Stimulated activated CD4-positive, alpha-beta T cell treated with anti-CD3 and anti-CD28 coated beads, TNF-alpha, amount 100 ng/mL, for 48 hours (primary cell): ENCODE results near the gene CHST5.
A peak's percentile ranks its signal among the peaks of the same experiment; 100 is the strongest.
"Not testable (repeated sequence)": the region's sequence is repeated elsewhere in the genome, so short reads cannot be mapped to it uniquely, and the experiment has no call there.

ENCODE experiments used
- DNase-seq, 3 donors: peaks; one replicate each; pipeline ENCODE4 v3.0.0-alpha.2; 2020; ENCODE audit warnings: low read depth in 3 of 3

Gene CHST5

DNA sequence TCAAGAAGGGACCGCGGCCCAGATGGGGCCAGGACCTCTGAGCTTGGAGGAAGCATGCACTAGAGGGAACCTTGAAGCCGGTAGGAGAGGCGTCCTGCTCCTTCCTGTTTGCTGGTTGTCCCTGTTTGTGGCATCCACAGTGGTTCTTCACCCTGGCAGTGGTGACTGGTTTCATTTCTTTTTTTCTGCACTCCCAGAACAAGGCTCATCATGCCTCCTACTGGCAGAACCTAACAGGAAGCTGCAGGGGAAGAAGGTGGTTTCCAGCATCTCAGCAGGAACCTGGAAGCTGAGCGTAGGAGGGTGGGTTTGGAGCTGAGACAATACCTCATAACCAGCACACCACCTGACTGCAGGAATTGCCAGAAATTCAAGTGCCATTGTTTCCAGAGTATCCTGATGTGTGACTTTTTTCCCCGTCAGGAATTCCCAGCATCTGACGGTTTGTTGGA lies 14.3 kb upstream of the CHST5 start:
- DNase-seq = peak in 1 of 3 donors; percentile 3

- not testable (repeated sequence) for DNase-seq
Observed at GRCh38 chr16:75548456-75548855, 12.5 kb upstream of the CHST5 start.

- no peak for DNase-seq
Observed at GRCh38 chr16:75546293-75546692, 10.4 kb upstream of the CHST5 start.

DNA sequence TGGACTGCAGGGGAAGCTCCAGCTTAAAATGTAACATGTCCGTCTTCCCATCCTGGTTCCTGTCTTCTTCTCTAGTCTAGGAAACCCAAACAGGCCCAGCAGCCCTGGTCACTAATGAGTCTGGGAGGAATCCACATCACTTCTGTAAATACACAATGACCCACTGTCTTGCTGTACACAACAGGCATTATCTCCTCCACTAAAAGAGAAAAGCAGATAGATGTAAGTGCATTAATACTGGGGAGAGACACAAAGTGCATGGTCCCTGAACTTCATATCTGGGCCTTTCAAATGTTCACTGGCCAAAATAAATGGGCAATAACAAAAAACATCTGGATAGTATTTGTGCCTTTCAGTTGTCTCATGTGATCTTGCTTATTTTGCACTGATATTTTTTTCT lies 10.0 kb upstream of the CHST5 start:
- not testable (repeated sequence) for DNase-seq

DNA sequence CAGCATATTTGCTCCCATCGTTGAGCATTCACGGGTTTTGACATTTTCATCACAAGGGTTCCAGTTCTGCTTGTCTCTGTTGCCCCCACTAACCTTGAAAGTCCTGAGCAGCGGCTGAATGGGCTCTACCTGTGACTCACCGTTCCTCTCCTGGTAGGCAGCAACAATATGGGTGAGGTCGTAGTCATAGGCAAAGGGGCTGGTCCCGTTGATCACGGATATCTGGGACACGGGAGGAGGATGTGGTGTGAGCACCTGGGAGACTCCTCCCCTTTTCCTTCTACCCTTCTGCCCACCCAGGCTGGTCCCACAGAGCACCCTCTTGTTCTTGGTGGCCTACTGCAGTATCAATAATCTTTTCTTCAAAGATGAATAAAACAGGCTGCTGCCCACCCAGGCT lies 6.6 kb upstream of the CHST5 start:
- DNase-seq = not testable (repeated sequence)

DNA sequence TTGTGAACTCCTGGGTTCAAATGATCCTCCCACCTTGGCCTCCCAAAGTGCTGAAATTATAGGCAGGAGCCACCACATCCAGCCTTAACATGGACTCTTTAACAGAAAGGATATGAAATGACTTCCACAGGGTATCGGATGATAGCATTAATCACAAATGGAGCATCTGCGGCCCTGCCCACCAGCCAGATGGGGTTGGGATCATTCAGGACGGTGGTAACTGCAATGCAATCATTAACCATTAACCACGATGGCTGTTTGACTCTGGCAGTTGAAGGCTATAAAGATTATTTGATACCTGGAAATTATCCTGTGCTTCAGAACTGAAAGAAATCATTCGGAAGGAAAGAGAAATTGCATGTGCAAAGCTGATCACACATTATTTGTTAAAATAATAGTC lies 5.3 kb upstream of the CHST5 start:
- no peak for DNase-seq

DNA sequence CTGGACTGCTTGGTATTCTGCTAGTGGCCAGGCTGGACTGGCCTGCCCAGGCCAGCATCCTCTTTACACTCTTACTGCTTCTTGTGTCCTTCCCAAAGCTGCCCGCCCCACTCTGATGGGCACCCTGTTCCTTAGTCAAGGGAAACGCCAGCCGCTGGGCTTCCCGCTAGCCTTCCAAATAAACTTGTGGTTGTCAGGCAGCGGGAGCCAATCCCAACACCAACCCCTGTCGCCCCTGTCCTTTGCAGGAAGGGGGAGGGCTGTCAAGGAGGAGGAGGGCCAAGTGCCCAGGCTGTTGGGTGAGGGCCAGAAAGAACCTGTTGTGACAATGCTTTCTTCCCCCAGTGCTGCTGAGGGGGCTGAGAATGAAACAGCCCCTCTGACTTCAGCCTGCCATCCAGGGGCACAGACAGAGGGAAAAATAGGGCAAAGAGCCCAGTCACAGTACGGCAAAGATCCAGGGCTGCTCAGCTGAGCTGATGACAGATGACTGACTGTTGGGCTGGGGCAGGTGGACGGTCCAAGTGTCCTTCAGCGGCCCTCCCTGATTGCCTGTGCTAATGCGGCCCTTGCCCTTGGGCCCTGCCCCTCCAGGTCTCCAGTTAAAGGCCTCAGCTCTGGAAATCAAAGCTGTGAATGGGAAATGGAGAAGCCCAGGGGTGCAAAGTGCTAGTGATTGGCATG lies 3.1 kb upstream of the CHST5 start:
- DNase-seq = not testable (repeated sequence)

DNA sequence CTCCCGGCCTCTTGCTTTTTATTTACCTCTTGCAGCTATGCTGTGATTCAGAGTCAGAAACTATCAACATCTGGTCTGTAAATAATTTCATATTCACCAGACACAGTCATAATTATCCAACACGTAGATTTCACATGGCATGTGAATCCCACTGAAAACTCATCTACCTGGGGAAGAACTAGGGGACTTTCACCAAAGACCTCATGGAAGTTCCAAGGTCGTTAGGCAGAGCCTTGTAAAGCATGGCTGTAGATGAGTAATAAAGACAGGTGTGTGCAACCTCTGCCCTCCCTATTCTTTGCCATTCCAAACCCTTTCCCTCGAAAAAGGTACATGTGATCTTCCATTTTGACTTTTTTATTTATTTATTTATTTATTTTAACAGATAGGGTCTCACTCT lies 1.9 kb upstream of the CHST5 start:
- no peak for DNase-seq

DNA sequence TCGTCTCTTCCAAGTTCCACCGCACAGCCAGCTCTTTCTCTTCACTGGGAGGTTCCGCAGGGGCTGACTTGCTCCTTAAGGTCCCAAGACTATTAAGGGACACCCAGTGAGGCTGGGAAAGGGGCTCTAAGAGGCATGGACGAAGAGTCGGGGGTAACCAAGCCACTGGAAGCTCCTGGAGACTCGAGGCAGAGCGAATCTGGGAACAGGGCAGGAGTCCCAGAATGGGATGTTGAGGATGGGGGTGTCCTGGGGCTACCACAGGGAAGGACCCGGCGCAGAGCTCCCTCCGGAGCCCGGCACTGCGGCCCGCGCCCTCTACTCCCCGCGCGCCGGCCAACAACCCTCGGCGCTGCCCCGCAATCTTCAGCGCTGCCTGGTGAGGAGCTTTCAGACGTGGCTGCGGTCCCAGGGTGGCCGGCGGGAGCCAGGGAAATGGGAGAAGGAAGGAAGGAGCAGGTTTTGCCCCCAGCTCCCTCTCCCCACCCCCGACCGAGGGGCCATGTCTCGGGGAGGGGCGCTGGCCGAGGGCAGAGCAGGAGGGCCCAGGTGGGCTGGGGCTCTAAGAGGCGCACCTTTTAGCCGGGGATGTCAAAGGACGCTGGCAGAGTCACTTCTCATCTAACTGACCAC lies 581 bp downstream of the CHST5 start:
- DNase-seq = no peak

- DNase-seq = no peak
Observed at GRCh38 chr16:75534560-75535205, 1.2 kb downstream of the CHST5 start.

- no peak for DNase-seq
Observed at GRCh38 chr16:75532791-75533190, 3.1 kb downstream of the CHST5 start.

DNA sequence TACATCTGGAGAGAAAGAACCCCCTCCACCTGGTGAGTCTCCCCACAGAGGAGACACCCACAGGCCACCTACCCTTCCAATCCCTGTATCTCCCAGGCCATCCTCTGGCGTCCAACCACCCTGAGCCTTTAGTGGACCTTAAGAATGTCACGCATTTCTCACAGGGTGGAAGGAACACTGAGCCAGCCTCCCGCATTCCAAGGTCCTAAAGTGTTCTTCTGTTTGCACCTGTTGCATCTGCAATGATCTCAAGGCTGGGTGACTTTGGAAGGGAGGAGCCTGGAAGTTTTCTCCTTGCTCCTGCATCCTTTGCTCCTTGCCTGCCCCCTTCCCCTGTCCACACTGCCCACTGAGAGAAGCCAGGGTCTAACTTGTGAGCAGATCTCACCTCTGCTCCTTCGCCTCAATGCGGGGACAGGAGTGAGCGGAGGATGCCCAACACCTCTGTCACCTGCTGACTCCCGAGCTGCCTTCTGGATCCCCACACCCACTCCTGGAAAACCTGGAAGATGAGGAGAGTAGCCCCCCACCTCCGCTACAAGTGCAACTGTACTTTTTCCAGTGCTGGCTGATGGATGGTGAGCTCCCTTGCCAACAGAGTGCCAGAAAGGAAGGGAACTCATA lies 3.7 kb downstream of the CHST5 start:
- no peak for DNase-seq

GRCh38 chr16:75529959-75530358 lies 5.9 kb downstream of the CHST5 start:
- no peak for DNase-seq

GRCh38 chr16:75529056-75529905 lies 6.6 kb downstream of the CHST5 start:
- no peak for DNase-seq

DNA sequence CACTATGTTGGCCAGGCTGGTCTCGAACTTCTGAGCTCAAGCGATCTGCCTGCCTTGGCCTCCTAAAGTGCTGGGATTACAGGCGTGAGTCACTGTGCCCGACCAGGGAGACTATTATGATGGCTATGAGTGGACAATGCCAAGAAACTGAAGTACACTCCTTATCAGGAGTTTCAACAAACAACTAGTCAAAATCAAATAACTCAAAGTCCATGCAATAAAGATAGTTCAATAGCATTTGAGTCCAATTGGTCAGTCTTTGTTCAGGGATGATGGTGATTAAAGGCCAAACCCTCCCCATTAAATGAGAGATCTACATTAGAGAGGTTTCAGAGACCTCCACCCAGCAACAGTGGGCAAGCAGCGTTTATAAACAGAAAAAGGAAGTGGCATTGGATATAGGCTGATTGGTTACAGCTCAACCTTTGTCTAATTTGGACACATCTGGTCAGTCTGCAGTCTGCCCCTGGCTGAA lies 8.0 kb downstream of the CHST5 start:
- no peak for DNase-seq

GRCh38 chr16:75526032-75526790 lies 9.7 kb downstream of the CHST5 start:
- no peak for DNase-seq

- no peak for DNase-seq
Observed at GRCh38 chr16:75519175-75519574, 16.7 kb downstream of the CHST5 start.

DNA sequence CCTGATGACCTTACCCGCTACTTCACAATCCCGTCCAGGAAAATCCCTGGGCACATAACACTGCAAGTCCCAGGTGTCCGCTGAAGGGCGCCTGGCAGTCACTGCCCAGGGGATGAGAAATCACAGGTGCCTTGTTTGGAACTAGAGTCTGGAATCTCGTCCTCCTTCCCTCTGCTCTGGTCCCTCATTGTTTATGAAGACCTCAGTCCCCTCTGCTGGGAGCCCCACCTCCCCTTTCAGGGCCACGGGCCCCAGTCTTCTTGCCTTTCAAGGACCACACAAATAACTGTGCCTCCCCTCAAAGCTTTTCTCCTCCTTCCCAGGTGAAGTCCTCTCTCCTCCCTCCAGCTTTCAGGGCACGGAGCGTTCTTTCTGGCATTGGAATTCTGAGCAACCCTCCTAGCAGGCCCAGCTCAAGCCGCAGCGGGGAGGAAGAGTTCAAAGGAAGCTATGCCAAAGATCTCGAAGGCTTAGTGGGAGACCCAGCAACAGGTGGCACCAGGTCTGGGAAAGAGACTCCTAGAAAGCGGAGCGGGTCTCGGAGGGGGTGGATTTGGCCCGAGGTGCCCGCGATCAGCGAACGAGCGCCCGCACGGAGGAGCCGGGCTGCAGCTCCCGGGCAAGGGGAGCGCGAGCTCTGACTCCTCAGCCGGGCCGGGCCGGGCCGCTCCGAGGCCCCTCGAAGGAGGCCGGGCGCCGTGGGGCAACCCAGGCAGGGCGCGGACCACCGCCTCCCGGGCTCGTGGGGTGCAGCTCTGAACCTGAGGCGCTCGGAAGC lies 19.5 kb downstream of the CHST5 start:
- DNase-seq = peak in 1 of 3 donors; percentile 13

GRCh38 chr16:75514296-75514695 lies 21.6 kb downstream of the CHST5 start:
- DNase-seq = no peak

- no peak for DNase-seq
Observed at GRCh38 chr16:75506574-75506973, 29.3 kb downstream of the CHST5 start.
